ENCODE results near the gene WDTC1.

Gene WDTC1

DNA sequence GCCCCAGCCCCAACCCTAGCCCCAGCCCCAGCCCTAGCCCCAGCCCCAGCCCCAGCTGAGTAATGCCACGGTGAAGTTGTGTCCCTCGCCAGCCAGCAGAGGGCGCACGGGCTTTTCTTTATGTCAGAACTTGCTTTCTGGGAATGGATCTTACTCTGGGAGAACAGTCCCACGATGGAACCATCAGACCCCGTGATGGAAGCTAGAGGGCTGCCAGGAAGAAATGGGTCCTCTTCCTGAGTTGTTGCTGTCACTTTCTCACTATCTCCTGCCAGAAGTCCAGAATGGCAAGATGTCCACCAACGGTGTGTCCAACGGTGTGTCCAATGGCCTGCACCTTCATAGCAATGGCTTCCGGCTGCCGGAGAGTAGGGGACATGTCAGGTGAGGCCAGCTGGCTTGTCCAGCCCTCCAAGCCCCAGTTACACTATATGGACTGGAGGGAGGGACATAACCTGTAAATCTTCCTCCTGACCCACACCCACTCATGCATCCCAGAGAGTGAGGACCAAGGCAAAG is 62.4 kb downstream of the WDTC1 start:
- no peak overlapping the region for H3K4me3 ChIP-seq (ENCODE audit: control insufficient read depth, low read depth, low read length)
- TF ChIP-seq, protein P1, sequence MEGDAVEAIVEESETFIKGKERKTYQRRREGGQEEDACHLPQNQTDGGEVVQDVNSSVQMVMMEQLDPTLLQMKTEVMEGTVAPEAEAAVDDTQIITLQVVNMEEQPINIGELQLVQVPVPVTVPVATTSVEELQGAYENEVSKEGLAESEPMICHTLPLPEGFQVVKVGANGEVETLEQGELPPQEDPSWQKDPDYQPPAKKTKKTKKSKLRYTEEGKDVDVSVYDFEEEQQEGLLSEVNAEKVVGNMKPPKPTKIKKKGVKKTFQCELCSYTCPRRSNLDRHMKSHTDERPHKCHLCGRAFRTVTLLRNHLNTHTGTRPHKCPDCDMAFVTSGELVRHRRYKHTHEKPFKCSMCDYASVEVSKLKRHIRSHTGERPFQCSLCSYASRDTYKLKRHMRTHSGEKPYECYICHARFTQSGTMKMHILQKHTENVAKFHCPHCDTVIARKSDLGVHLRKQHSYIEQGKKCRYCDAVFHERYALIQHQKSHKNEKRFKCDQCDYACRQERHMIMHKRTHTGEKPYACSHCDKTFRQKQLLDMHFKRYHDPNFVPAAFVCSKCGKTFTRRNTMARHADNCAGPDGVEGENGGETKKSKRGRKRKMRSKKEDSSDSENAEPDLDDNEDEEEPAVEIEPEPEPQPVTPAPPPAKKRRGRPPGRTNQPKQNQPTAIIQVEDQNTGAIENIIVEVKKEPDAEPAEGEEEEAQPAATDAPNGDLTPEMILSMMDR (conservative IDR thresholded peaks at IDR 0.05; ENCODE audit: control insufficient read depth, insufficient read depth, low read depth, low read length), result peak; percentile 63
- DNase-seq (ENCODE audit: low read depth), result peak; percentile 57

GRCh38 chr1:27297903-27298302 is 63.5 kb downstream of the WDTC1 start:
- no peak for DNase-seq (ENCODE audit: low read depth)
- TF ChIP-seq, protein P1 (conservative IDR thresholded peaks at IDR 0.05; ENCODE audit: control insufficient read depth, insufficient read depth, low read depth, low read length), result no peak
- no peak overlapping the region for H3K4me3 ChIP-seq (ENCODE audit: control insufficient read depth, low read depth, low read length)

DNA sequence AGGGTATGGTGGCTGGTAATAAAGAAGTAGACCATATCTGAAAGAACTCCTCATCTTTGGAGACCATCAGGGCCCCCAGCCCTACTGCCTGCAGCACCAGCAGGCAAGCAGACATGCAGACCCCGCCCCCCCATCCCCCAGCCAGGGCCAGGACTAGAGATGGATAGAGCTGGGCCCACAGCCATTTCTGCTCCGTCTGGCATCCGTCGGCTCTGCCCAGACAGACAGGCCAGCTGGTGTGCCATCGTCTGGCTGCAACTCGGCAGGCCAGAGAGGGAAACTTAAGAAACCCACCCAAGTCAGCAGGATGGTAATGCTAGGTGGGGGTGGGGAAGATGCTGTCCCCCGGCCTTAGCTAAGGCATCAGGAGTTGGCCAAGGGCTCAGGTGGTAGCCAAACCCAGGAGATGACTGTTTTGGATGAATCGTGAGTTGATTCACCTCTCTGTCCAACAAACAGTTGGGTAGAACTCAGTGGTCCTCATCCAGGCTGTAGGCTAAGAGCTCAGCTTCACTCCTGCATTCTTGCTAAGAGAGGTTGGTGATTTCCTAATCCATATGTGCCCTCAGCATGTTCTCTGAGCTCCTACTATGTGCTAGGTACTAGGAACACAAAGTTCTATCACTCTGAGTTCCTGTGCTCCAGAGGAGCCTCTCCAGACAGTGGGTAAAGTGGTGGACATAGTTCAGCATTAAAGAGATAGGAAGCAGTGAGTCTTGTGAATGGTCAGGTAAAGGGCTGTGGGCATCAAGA is 64.4 kb downstream of the WDTC1 start:
- H3K4me3 ChIP-seq (ENCODE audit: control insufficient read depth, low read depth, low read length), result no peak overlapping the region
- DNase-seq (ENCODE audit: low read depth), result peak; percentile 16
- TF ChIP-seq, protein P1 (conservative IDR thresholded peaks at IDR 0.05; ENCODE audit: control insufficient read depth, insufficient read depth, low read depth, low read length), result no peak

DNA sequence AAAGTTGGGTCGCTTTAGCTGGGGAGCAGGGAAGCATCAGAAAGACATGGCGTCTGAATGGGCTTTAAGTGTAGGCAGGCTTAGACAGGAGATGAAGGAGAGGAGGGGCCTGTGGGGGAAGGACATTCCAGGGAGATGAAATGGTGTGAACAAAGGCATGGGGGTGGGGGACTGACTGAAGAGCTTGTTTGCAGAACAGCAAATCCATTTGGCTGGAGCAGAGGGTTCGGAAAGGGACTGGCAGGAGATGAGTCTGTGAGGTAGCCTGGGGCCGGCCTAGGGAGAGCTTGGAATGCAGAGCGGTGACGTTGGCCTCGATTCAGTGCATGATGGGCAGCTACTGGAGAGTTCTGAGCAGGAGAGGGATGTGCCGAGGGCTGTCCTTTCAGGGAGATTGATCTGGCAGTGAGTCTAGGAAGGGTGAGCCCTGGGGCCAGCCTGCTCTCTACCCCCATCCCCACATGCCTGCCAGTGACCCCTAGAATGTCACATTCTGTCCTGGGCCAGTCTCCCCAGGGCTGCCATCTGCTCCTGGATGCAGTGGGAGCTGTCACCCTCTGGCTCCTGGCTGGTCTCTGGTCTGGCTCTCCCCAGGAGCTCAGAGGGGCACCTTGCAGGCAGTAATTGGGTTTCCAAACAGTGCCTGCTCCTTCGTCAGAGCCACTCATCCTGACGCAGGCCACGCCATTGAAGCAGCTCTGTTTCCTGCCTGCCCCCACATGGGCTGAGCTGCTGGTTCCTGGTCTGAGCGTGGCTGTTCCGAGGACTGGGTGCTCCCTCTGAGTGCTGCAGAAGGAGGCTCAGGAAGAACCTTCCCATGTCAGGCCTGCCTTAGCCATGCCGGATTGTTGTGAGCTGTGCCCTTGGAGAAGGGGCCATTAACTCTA is 65.2 kb downstream of the WDTC1 start:
- peak; percentile 99 for DNase-seq (ENCODE audit: low read depth)
- H3K4me3 ChIP-seq (ENCODE audit: control insufficient read depth, low read depth, low read length), result no peak overlapping the region
- TF ChIP-seq, protein P1 (conservative IDR thresholded peaks at IDR 0.05; ENCODE audit: control insufficient read depth, insufficient read depth, low read depth, low read length), result no peak

DNA sequence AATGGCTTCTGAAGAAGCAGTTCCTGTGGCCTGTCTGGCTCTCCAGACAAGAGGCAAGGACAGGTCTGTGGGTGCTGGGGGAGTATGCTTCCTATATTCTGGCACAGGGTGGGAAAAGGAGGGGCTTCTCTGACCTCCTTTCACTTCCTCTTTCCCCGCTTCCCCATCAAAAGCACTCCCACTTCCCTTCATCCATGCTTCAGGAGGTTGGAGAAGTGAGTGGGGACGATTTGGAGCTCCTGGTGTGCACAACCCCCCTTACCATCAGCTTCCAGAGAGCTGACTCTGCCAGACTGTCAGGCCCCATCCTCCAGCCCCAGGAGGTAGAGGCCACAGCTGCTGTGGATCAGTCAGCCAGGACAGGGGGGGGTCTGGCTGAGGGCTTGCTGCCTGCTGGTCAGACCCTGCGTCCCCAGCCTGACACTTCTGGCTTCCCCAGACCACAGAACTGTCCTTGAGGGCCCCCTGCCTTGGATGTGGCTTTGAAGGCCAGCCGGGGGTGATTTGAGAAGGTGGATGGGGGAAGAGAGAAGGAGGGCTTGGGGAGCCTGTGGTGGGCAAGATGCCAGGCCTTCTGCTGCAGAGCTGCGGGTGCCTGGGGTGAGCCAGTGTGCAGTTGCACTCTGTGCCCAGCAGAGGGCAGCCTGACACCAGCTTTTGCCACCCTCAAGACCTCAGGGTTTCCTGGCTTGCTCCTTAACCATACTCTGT is 66.1 kb downstream of the WDTC1 start:
- TF ChIP-seq, protein P1 (conservative IDR thresholded peaks at IDR 0.05; ENCODE audit: control insufficient read depth, insufficient read depth, low read depth, low read length), result peak; percentile 97
- peak; percentile 92 for DNase-seq (ENCODE audit: low read depth)
- no peak overlapping the region for H3K4me3 ChIP-seq (ENCODE audit: control insufficient read depth, low read depth, low read length)

- DNase-seq (ENCODE audit: low read depth), result no peak
- TF ChIP-seq, protein P1 (conservative IDR thresholded peaks at IDR 0.05; ENCODE audit: control insufficient read depth, insufficient read depth, low read depth, low read length), result no peak
- H3K4me3 ChIP-seq (ENCODE audit: control insufficient read depth, low read depth, low read length), result no peak overlapping the region
Observed at GRCh38 chr1:27301052-27301422, 66.6 kb downstream of the WDTC1 start.

Data from fibroblast of mammary gland (primary cell).